ENCODE data around the gene EEIG1. TPM values are rescaled to one million over a fixed set of nuclear protein-coding genes. Genes with fewer than 3 reads are reported as not detected.

EEIG1 gene
- polyA plus RNA-seq, 1 donor (not counting 4 experiments of a cell fraction or from before 2014, with no cell fraction given) = 3.7 TPM

DNA sequence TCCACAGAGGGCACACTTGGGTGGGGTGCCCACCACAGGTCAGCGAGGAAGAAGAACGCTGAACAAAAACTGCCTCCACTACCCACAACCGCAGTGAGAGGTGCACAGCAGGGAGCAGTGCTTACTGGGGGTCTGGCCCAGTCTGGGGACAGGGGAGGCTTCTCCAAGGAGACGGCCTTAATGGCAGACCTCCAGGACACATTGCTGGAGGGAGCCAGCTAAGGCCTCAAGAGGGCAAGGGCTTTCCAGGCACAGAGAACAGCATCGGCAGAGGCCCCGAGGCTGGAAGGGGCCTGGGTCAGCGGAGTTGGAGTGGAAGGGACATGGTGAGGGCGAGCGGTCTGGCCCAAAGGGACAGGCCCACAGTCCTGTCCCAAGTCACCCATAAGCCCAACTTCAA is 34.8 kb downstream of the EEIG1 start:
- no peaks in the 10 kb centered on the region for H3K4me1 ChIP-seq (ENCODE audit: control insufficient read depth, extremely low read depth, insufficient read depth, low read length)
- no peak overlapping the region for H3K4me3 ChIP-seq (ENCODE audit: control insufficient read depth in 2 of 3, extremely low read depth in 1 of 3, insufficient read depth in 2 of 3, low read depth in 1 of 3, low read length in 3 of 3)
- FAIRE-seq (no peak), DNase-seq (ENCODE audit: low read depth, low spot score) (no peak)
- H3K27me3 ChIP-seq (ENCODE audit: control insufficient read depth, extremely low read depth, insufficient read depth, low read length) = no peaks in the 10 kb centered on the region
- no peak overlapping the region for H3K4me2 ChIP-seq (ENCODE audit: control insufficient read depth, extremely low read depth, insufficient read depth, low read depth, low read length)
- dilution Hi-C loops (cut with MboI; ENCODE audit: extremely low pct_ligation_motif_present, low sequenced_read_pairs) = loop anchor here (25.0 kb wide), 1 partner anchor 116 kb away; the partner anchor contains the start of genes NAIF1 and SLC25A25
- TF ChIP-seq, protein P1, sequence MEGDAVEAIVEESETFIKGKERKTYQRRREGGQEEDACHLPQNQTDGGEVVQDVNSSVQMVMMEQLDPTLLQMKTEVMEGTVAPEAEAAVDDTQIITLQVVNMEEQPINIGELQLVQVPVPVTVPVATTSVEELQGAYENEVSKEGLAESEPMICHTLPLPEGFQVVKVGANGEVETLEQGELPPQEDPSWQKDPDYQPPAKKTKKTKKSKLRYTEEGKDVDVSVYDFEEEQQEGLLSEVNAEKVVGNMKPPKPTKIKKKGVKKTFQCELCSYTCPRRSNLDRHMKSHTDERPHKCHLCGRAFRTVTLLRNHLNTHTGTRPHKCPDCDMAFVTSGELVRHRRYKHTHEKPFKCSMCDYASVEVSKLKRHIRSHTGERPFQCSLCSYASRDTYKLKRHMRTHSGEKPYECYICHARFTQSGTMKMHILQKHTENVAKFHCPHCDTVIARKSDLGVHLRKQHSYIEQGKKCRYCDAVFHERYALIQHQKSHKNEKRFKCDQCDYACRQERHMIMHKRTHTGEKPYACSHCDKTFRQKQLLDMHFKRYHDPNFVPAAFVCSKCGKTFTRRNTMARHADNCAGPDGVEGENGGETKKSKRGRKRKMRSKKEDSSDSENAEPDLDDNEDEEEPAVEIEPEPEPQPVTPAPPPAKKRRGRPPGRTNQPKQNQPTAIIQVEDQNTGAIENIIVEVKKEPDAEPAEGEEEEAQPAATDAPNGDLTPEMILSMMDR (optimal IDR thresholded peaks at IDR 0.05 in 1 of 3, IDR thresholded peaks at IDR 0.05 in 1 of 3, conservative IDR thresholded peaks at IDR 0.05 in 1 of 3; ENCODE audit: extremely low read depth in 1 of 3, insufficient read depth in 2 of 3, low read length in 3 of 3) = no peak
- no peak for TF ChIP-seq EZH2 (IDR thresholded peaks at IDR 0.05; ENCODE audit: low read length)
- no peaks in the 10 kb centered on the region for H3K9me3 ChIP-seq (ENCODE audit: control insufficient read depth, low read depth, low read length)
- H3K36me3 ChIP-seq (ENCODE audit: control insufficient read depth in 2 of 2, extremely low read depth in 1 of 2, insufficient read depth in 2 of 2, low read length in 2 of 2) = peaks cover 5 to 8% of the 10 kb centered on the region in 2 experiments
- H3K9ac ChIP-seq (ENCODE audit: control insufficient read depth, extremely low read depth, insufficient read depth, low read length) = no peak overlapping the region
- no peak overlapping the region for H3K27ac ChIP-seq (ENCODE audit: control insufficient read depth, insufficient read depth, low read length)
- peaks cover 9% of the 10 kb centered on the region for H4K20me1 ChIP-seq (ENCODE audit: control insufficient read depth, extremely low read depth, insufficient read depth, low read length)
- H3K79me2 ChIP-seq (ENCODE audit: control insufficient read depth, insufficient read depth, low read length) = no peaks in the 10 kb centered on the region
- H2AFZ ChIP-seq (ENCODE audit: control insufficient read depth, low read length) = no peak overlapping the region
- no peaks in the 10 kb centered on the region for H3K9me1 ChIP-seq (ENCODE audit: control insufficient read depth, extremely low read depth, insufficient read depth, low read length)

DNA sequence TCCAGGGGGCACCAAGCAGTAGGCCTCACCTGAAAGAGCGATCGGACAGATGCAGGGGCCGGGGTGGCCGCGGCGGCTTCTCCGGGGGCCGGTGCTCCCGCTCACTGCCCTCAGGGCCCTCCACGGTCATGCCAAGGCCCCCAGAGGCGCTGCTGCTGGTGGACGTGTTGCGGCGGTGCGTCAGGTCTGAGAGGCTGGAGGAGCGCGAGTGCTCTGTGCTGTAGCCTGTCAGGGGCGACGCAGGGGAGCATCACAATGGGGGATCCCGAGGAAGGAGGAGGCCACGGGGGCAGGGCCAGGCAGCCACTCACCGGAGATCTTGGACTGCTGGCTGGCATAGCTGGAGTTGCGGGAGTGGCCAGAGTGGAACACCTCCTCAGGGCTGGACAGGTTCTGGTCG is 35.5 kb downstream of the EEIG1 start:
- Histone ChIP-seq H3K4me2 (ENCODE audit: control insufficient read depth, extremely low read depth, insufficient read depth, low read depth, low read length) (no peak overlapping the region), H3K79me2 (ENCODE audit: control insufficient read depth, insufficient read depth, low read length) (no peaks in the 10 kb centered on the region), H3K27me3 (ENCODE audit: control insufficient read depth, extremely low read depth, insufficient read depth, low read length) (no peaks in the 10 kb centered on the region), H3K4me1 (ENCODE audit: control insufficient read depth, extremely low read depth, insufficient read depth, low read length) (no peaks in the 10 kb centered on the region), H3K4me3 (ENCODE audit: control insufficient read depth in 2 of 3, extremely low read depth in 1 of 3, insufficient read depth in 2 of 3, low read depth in 1 of 3, low read length in 3 of 3) (no peak overlapping the region), H2AFZ (ENCODE audit: control insufficient read depth, low read length) (no peak overlapping the region), H3K9ac (ENCODE audit: control insufficient read depth, extremely low read depth, insufficient read depth, low read length) (no peak overlapping the region), H3K9me1 (ENCODE audit: control insufficient read depth, extremely low read depth, insufficient read depth, low read length) (no peaks in the 10 kb centered on the region), H3K36me3 (ENCODE audit: control insufficient read depth in 2 of 2, extremely low read depth in 1 of 2, insufficient read depth in 2 of 2, low read length in 2 of 2) (peaks cover 5 to 8% of the 10 kb centered on the region in 2 experiments), H3K27ac (ENCODE audit: control insufficient read depth, insufficient read depth, low read length) (no peak overlapping the region), H3K9me3 (ENCODE audit: control insufficient read depth, low read depth, low read length) (no peaks in the 10 kb centered on the region), H4K20me1 (ENCODE audit: control insufficient read depth, extremely low read depth, insufficient read depth, low read length) (peaks cover 9% of the 10 kb centered on the region)
- FAIRE-seq (no peak), DNase-seq (ENCODE audit: low read depth, low spot score) (no peak)
- dilution Hi-C loops (cut with MboI; ENCODE audit: extremely low pct_ligation_motif_present, low sequenced_read_pairs) = loop anchor here (25.0 kb wide), 1 partner anchor 117 kb away; the partner anchor contains the start of genes NAIF1 and SLC25A25
- TF ChIP-seq, protein P1 (optimal IDR thresholded peaks at IDR 0.05 in 1 of 3, IDR thresholded peaks at IDR 0.05 in 1 of 3, conservative IDR thresholded peaks at IDR 0.05 in 1 of 3; ENCODE audit: extremely low read depth in 1 of 3, insufficient read depth in 2 of 3, low read length in 3 of 3) = no peak
- no peak for TF ChIP-seq EZH2 (IDR thresholded peaks at IDR 0.05; ENCODE audit: low read length)
